Heart left ventricle (tissue), 16 donors: ENCODE measurements around the gene MUCL3. TPM values are rescaled to one million over a fixed set of nuclear protein-coding genes. Genes with fewer than 3 reads are reported as not detected.
"Not testable (repeated sequence)": the region's sequence is repeated elsewhere in the genome, so short reads cannot be mapped to it uniquely, and the experiment has no call there.

Source experiments
- ATAC-seq, 4 donors: fragments of 200-7000 bp; cut with Tn5 transposase; one replicate each; pipeline ENCODE4 v1.9.1; 2020 to 2022; ENCODE audit warnings: moderate library complexity in 4 of 4, mild to moderate bottlenecking in 3 of 4, moderate number of reproducible peaks in 1 of 4
- DNase-seq, 5 donors: peaks; one replicate each; pipeline ENCODE4 v3.0.0-alpha.2; 2020
- H3K27ac ChIP-seq, 12 donors: fragments of 200-600 bp; sonication (generic) in 4 of 12; one replicate each; pipeline versions ENCODE4 v1.5.0 to v1.8.0; 2016 to 2022; ENCODE audit warnings: mild to moderate bottlenecking in 2 of 12
- H3K27me3 ChIP-seq, 9 donors: fragments of 200-600 bp; sonication (generic) in 2 of 9; one replicate each; pipeline versions ENCODE4 v1.5.1 to v1.8.0; 2016 to 2022; ENCODE audit warnings: mild to moderate bottlenecking in 3 of 9
- H3K36me3 ChIP-seq, 9 donors: fragments of 200-600 bp; sonication (generic) in 2 of 9; one replicate each; pipeline versions ENCODE4 v1.5.0 to v1.8.0; 2018 to 2022; ENCODE audit warnings: mild to moderate bottlenecking in 2 of 9
- H3K4me1 ChIP-seq, 12 donors: fragments of 200-600 bp; sonication (generic) in 4 of 12; one replicate each; pipeline versions ENCODE4 v1.5.0 to v1.8.0; 2016 to 2022; ENCODE audit warnings: mild to moderate bottlenecking in 3 of 12
- H3K4me3 ChIP-seq, 12 donors: fragments of 200-600 bp; sonication (generic) in 4 of 12; one replicate each; pipeline versions ENCODE4 v1.5.0 to v1.8.0; 2017 to 2022; ENCODE audit warnings: mild to moderate bottlenecking in 9 of 12, moderate library complexity in 4 of 12
- H3K9me3 ChIP-seq, 12 donors: fragments of 200-600 bp; sonication (generic) in 4 of 12; one replicate each; pipeline versions ENCODE4 v1.5.0 to v1.8.0; 2016 to 2022; ENCODE audit warnings: mild to moderate bottlenecking in 1 of 12
- CTCF ChIP-seq, 12 donors: fragments of 200-600 bp; sonication (generic) in 4 of 12; IDR thresholded peaks; one replicate each; pipeline versions ENCODE4 v1.5.0 to v1.8.0; 2018 to 2022; ENCODE audit warnings: antibody characterized with exemption in 12 of 12, mild to moderate bottlenecking in 5 of 12
- POLR2A ChIP-seq, 2 donors: fragments of 450-650 bp; IDR thresholded peaks; one replicate each; pipeline ENCODE4 v1.6.1; 2017; ENCODE audit warnings: antibody characterized with exemption in 2 of 2, mild to moderate bottlenecking in 2 of 2, moderate library complexity in 2 of 2
- WGBS, 4 donors: extraction: QIAGEN DNeasy Blood & Tissue Kit in 2 of 4; methylation state at CpG; one replicate each; pipeline versions ENCODE4 v1.1.5 to v1.1.7; 2013 to 2018; 5-methylcytosine and 5-hydroxymethylcytosine counted together
- intact Hi-C, 10 donors: fragments of 100-400 bp; cut with DNase I; formaldehyde crosslinking; loops; one replicate each; pipeline versions ENCODE4 v1.11.1 to v1.14.2; 2022
- polyA plus RNA-seq, 2 donors: library from polyadenylated mRNA; stranded (reverse); fragments of 200-250 nt; gene quantifications; one replicate each; pipeline ENCODE4 v1.2.3, GENCODE V29; 2013
- total RNA-seq, 9 donors: library from RNA; depleted of rRNA in 2 of 9; stranded (reverse); fragments of >200 nt in 2 of 9; fragmentation: NEBNext Ultra II Directional in 3 of 9; extraction: Animal tissue kit (Norgen Biotek cat#: 25700) in 3 of 9; gene quantifications; one replicate each; pipeline versions ENCODE4 v1.1.0 to v1.2.4, GENCODE V29; 2016 to 2023
- donor health status: ischemic (EF 13 %, LVEDD 7.1; RV severe dilation, severe dysfunction).
- donor health status: healthy with polysubstance abuse.
- donor health status: DM: no; HTN: yes; CAD: no.
- donor health status: DM: no; HTN: no; CAD: no.
- donor health status: ischemic (EF 25% LVEDD 6.9; RV normal size, moderate dysfunction).
- donor health status: ischemic (EF 25% LVEDD 5.7; RV mildly dilated, moderate dysfunction).
- donor health status: healthy.
- donor health status: DM: yes; HTN: yes; CAD: no.
- donor health status: ischemic (EF 35%, LVEDD 5.7; RV mildly dilated, moderate dysfunction).
- donor health status: nonischemic (EF 11% LVEDD 7.7; RV severe dilation, severe dysfunction).
- donor health status: DM: yes; HTN: yes; CAD: no.
- donor health status: PGD.
- donor health status: ischemic (EF 29% LVEDD 5.4; RV normal size, mild dysfunction).
- donor health status: nonischemic (EF 23%, LVEDD 6.1; RV moderate dilation, normal function).

MUCL3 gene
- total and polyA plus RNA-seq, 11 donors: 0.03 to 0.11 TPM; not detected in 9

- intact Hi-C loops: no loop called here
- H3K4me3 ChIP-seq: no peak overlapping the region
Measured at GRCh38 chr6:30998785-30999184, 58.0 kb downstream of the MUCL3 start.

DNA sequence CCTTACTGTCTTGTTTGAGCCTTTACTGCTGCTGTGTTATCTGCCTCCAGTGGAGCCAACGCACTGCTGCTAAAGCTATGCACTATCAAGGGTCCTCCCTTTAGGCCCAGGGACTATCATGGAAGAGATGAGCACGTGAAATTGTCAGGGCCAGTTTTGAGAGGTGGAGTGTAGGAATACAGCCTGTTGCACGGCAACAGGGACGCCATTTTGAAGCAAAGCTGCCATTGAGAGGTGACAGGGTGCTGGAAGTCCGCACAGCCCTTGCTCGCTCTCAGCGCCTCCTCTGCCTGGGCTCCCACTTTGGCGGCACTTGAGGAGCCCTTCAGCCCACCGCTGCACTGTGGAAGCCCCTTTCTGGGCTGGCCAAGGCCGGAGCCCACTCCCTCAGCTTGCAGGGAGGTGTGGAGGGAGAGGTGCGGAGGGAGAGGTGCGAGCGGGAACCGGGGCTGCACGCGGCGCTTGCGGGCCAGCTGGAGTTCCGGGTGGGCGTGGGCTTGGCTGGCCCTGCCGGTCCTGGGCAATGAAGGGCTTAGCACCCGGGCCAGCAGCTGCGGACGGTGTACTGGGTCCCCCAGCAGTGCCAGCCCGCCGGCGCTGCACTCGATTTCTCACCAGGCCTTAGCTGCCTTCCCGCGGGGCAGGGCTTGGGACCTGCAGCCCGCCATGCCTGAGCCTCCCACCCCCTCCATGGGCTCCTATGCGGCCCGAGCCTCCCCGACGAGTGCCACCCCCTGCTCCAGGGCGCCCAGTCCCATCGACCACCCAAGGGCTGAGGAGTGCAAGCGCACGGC, 59.5 kb downstream of the MUCL3 start:
- H3K4me1 ChIP-seq: peaks cover 0 to 14% (median 8%) of the 10 kb centered on the region in 12 donors
- 89 to 95% (median 94%) methylated on average over 16 to 39 of the region's 39 CpGs for WGBS, 4 donors
- not testable (repeated sequence) for H3K9me3 ChIP-seq, ATAC-seq, H3K36me3 ChIP-seq, DNase-seq, H3K27ac ChIP-seq, H3K4me3 ChIP-seq, H3K27me3 ChIP-seq
- intact Hi-C loops: loop anchor here in 2 of 10 donors (10.0 kb wide), 2 partner anchors 55 to 255 kb away; partner anchors contain the start of genes FLOT1 (in 1 of the 2), IER3 (in 1 of the 2) and MUCL3 (in 1 of the 2)

More at GRCh38 chr6:30998785-30999184, 58.0 kb downstream of the MUCL3 start:
- TF ChIP-seq POLR2A (IDR thresholded peaks at IDR 0.05) (no peak), CTCF (IDR thresholded peaks at IDR 0.05) (no peak)
- Histone ChIP-seq H3K9me3 (no peaks in the 10 kb centered on the region), H3K4me1 (no peaks in the 10 kb centered on the region), H3K36me3 (no peaks in the 10 kb centered on the region), H3K27ac (no peak overlapping the region), H3K27me3 (no peaks in the 10 kb centered on the region)
- no peak for ATAC-seq
- WGBS, 4 donors: 55 to 73% (median 66%) methylated on average over 5 of the region's 5 CpGs
- no peak for DNase-seq

DNA sequence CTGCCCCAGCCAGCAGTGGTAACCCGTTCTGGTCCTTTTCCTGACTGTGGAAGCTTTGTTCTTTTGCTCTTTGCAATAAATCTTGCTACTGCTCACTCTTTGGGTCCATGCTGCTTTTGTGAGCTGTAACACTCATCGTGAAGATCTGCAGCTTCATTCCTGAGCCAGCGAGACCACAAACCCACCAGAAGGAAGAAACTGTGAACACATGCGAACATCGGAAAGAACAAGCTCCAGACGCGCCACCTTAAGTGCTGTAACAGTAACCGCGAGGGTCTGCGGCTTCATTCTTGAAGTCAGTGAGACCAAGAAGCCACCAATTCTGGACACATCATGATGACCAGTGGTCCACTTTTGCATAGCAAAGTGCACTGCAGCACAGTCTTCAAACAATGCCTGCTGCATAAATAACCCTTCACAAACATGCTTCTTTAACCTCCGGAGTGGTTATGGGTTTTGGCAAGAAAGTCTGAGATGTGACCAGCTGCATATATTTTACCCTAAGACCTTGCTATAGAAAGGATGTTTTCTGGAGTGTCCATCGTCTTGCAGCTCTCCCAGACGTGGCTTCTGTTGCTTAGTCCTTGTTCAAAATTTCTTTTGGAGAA, 60.6 kb downstream of the MUCL3 start:
- Histone ChIP-seq H3K4me3 (no peak overlapping the region), H3K9me3 (no peaks in the 10 kb centered on the region), H3K27me3 (no peaks in the 10 kb centered on the region), H3K27ac (no peak overlapping the region), H3K4me1 (peaks cover 0 to 19% (median 11%) of the 10 kb centered on the region in 12 donors), H3K36me3 (no peaks in the 10 kb centered on the region)
- TF ChIP-seq POLR2A (IDR thresholded peaks at IDR 0.05) (no peak), CTCF (IDR thresholded peaks at IDR 0.05) (no peak)
- WGBS, 4 donors: 78 to 87% (median 86%) methylated on average over 13 of the region's 13 CpGs
- intact Hi-C loops: loop anchor here in 2 of 10 donors (10.0 kb wide), 2 partner anchors 57 to 257 kb away; partner anchors contain the start of genes FLOT1 (in 1 of the 2), IER3 (in 1 of the 2) and MUCL3 (in 1 of the 2)
- no peak for DNase-seq
- ATAC-seq: no peak

GRCh38 chr6:31002471-31002870, 61.7 kb downstream of the MUCL3 start:
- Histone ChIP-seq H3K27ac (no peak overlapping the region), H3K27me3 (no peaks in the 10 kb centered on the region), H3K4me3 (no peak overlapping the region), H3K4me1 (peaks cover 0 to 19% (median 11%) of the 10 kb centered on the region in 12 donors), H3K9me3 (no peaks in the 10 kb centered on the region), H3K36me3 (no peaks in the 10 kb centered on the region)
- TF ChIP-seq CTCF (IDR thresholded peaks at IDR 0.05) (no peak), POLR2A (IDR thresholded peaks at IDR 0.05) (no peak)
- 66 to 80% (median 76%) methylated on average over 2 of the region's 2 CpGs for WGBS, 4 donors
- ATAC-seq: no peak
- intact Hi-C loops: loop anchor here in 2 of 10 donors (10.0 kb wide), 2 partner anchors 58 to 258 kb away; partner anchors contain the start of genes FLOT1 (in 1 of the 2), IER3 (in 1 of the 2) and MUCL3 (in 1 of the 2)
- no peak for DNase-seq

Other genes with a start within 250 kb of the MUCL3 start
- gene NRM, start 250.0 kb upstream of the MUCL3 start, total RNA-seq: 1 to 10 TPM; 2.2 to 9.6 (median 3.9) TPM
- 1 to 10 TPM; 5.6 to 8.6 TPM for gene NRM, start 250.0 kb upstream of the MUCL3 start, polyA plus RNA-seq
- 10 to 100 TPM; 10.6 to 25.0 (median 17.5) TPM for gene MDC1, start 223.7 kb upstream of the MUCL3 start, total RNA-seq
- gene MDC1, start 223.7 kb upstream of the MUCL3 start, polyA plus RNA-seq: 10 to 100 TPM in 1 of 2 donors, 1 to 10 TPM in 1; 8.6 to 13.9 TPM
- gene TUBB, start 220.6 kb upstream of the MUCL3 start, total RNA-seq: 100 to 1,000 TPM; 183 to 474 (median 238) TPM
- gene TUBB, start 220.6 kb upstream of the MUCL3 start, polyA plus RNA-seq: 100 to 1,000 TPM; 195 to 497 TPM
- gene FLOT1, start 198.3 kb upstream of the MUCL3 start, total RNA-seq: 100 to 1,000 TPM; 166 to 282 (median 211) TPM
- gene FLOT1, start 198.3 kb upstream of the MUCL3 start, polyA plus RNA-seq: 100 to 1,000 TPM; 291 to 310 TPM
- gene IER3, start 196.4 kb upstream of the MUCL3 start, total RNA-seq: 100 to 1,000 TPM in 2 of 9 donors, 10 to 100 TPM in 6, 1 to 10 TPM in 1; 8.7 to 127 (median 69.8) TPM
- gene IER3, start 196.4 kb upstream of the MUCL3 start, polyA plus RNA-seq: 100 to 1,000 TPM in 1 of 2 donors, 10 to 100 TPM in 1; 33.3 to 119 TPM
- 10 to 100 TPM; 18.0 to 50.0 (median 38.4) TPM for gene DDR1, start 56.5 kb upstream of the MUCL3 start, total RNA-seq
- gene DDR1, start 56.5 kb upstream of the MUCL3 start, polyA plus RNA-seq: 10 to 100 TPM; 11.8 to 14.1 TPM
- gene GTF2H4, start 32.8 kb upstream of the MUCL3 start, total RNA-seq: 10 to 100 TPM in 7 of 9 donors, 1 to 10 TPM in 2; 4.2 to 19.9 (median 14.5) TPM
- gene GTF2H4, start 32.8 kb upstream of the MUCL3 start, polyA plus RNA-seq: 10 to 100 TPM; 14.7 to 22.4 TPM
- gene VARS2, start 26.7 kb upstream of the MUCL3 start, total RNA-seq: 10 to 100 TPM; 10.7 to 28.5 (median 18.8) TPM
- 10 to 100 TPM; 12.1 to 19.7 TPM for gene VARS2, start 26.7 kb upstream of the MUCL3 start, polyA plus RNA-seq
- not detected for gene SFTA2, start 8.8 kb upstream of the MUCL3 start, total RNA-seq
- not detected for gene SFTA2, start 8.8 kb upstream of the MUCL3 start, polyA plus RNA-seq
- not detected for gene MUC21, start 42.7 kb downstream of the MUCL3 start, total RNA-seq
- under 1 TPM in 1 of 2 donors, not detected in 1; 0.10 TPM for gene MUC21, start 42.7 kb downstream of the MUCL3 start, polyA plus RNA-seq
- gene MUC22, start 69.5 kb downstream of the MUCL3 start, total RNA-seq: under 1 TPM in 8 of 9 donors, not detected in 1; 0.06 to 0.49 (median 0.20) TPM
- gene MUC22, start 69.5 kb downstream of the MUCL3 start, polyA plus RNA-seq: under 1 TPM; 0.01 to 0.34 TPM
- gene C6orf15, start 171.6 kb downstream of the MUCL3 start, total RNA-seq: not detected
- not detected for gene C6orf15, start 171.6 kb downstream of the MUCL3 start, polyA plus RNA-seq
- 1 to 10 TPM in 7 of 9 donors, under 1 TPM in 2; 0.63 to 5.5 (median 2.9) TPM for gene PSORS1C1, start 173.8 kb downstream of the MUCL3 start, total RNA-seq
- gene PSORS1C1, start 173.8 kb downstream of the MUCL3 start, polyA plus RNA-seq: 1 to 10 TPM in 1 of 2 donors, under 1 TPM in 1; 0.37 to 5.8 TPM
- gene CDSN, start 179.5 kb downstream of the MUCL3 start, total RNA-seq: under 1 TPM in 1 of 9 donors, not detected in 8; 0.56 TPM
- gene CDSN, start 179.5 kb downstream of the MUCL3 start, polyA plus RNA-seq: under 1 TPM in 1 of 2 donors, not detected in 1; 0.15 TPM
- gene PSORS1C2, start 198.1 kb downstream of the MUCL3 start, total RNA-seq: not detected
- gene PSORS1C2, start 198.1 kb downstream of the MUCL3 start, polyA plus RNA-seq: not detected
- gene CCHCR1, start 216.8 kb downstream of the MUCL3 start, total RNA-seq: 10 to 100 TPM in 6 of 9 donors, 1 to 10 TPM in 3; 6.0 to 16.4 (median 12.5) TPM
- gene CCHCR1, start 216.8 kb downstream of the MUCL3 start, polyA plus RNA-seq: 10 to 100 TPM in 1 of 2 donors, 1 to 10 TPM in 1; 10.0 to 10.3 TPM
- 10 to 100 TPM in 1 of 9 donors, 1 to 10 TPM in 8; 1.8 to 12.9 (median 2.7) TPM for gene TCF19, start 217.6 kb downstream of the MUCL3 start, total RNA-seq
- 1 to 10 TPM; 1.8 to 2.6 TPM for gene TCF19, start 217.6 kb downstream of the MUCL3 start, polyA plus RNA-seq
- gene POU5F1, start 229.7 kb downstream of the MUCL3 start, total RNA-seq: 1 to 10 TPM in 1 of 9 donors, under 1 TPM in 7, not detected in 1; 0.16 to 1.3 (median 0.31) TPM
- under 1 TPM; 0.72 to 0.91 TPM for gene POU5F1, start 229.7 kb downstream of the MUCL3 start, polyA plus RNA-seq